ENCODE results near the gene RAVER2. TPM values are rescaled to one million over a fixed set of nuclear protein-coding genes. Genes with fewer than 3 reads are reported as not detected.

RAVER2 gene
- total and polyA plus RNA-seq, 2 experiments from 2014 or later: 7.8 to 24.6 TPM

DNA sequence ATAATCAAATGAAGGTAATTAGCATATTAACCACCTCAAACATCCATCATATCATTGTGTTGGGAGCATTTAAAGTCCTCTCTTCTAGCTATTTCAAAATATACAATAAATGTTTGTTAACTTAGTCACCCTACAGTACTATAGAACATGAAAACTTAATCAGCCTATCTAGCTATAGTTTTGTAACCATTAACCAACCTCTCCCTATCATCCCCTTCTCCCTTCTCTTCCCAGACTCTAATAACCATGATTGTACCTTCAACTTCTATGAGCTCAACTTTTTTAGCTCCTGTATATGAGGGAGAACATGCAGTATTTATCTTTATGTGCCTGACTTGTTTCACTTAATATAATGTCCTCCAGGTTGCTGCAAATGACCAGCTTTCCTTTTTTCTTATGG, 54.0 kb downstream of the RAVER2 start (continued):
- TF ChIP-seq, protein P1, sequence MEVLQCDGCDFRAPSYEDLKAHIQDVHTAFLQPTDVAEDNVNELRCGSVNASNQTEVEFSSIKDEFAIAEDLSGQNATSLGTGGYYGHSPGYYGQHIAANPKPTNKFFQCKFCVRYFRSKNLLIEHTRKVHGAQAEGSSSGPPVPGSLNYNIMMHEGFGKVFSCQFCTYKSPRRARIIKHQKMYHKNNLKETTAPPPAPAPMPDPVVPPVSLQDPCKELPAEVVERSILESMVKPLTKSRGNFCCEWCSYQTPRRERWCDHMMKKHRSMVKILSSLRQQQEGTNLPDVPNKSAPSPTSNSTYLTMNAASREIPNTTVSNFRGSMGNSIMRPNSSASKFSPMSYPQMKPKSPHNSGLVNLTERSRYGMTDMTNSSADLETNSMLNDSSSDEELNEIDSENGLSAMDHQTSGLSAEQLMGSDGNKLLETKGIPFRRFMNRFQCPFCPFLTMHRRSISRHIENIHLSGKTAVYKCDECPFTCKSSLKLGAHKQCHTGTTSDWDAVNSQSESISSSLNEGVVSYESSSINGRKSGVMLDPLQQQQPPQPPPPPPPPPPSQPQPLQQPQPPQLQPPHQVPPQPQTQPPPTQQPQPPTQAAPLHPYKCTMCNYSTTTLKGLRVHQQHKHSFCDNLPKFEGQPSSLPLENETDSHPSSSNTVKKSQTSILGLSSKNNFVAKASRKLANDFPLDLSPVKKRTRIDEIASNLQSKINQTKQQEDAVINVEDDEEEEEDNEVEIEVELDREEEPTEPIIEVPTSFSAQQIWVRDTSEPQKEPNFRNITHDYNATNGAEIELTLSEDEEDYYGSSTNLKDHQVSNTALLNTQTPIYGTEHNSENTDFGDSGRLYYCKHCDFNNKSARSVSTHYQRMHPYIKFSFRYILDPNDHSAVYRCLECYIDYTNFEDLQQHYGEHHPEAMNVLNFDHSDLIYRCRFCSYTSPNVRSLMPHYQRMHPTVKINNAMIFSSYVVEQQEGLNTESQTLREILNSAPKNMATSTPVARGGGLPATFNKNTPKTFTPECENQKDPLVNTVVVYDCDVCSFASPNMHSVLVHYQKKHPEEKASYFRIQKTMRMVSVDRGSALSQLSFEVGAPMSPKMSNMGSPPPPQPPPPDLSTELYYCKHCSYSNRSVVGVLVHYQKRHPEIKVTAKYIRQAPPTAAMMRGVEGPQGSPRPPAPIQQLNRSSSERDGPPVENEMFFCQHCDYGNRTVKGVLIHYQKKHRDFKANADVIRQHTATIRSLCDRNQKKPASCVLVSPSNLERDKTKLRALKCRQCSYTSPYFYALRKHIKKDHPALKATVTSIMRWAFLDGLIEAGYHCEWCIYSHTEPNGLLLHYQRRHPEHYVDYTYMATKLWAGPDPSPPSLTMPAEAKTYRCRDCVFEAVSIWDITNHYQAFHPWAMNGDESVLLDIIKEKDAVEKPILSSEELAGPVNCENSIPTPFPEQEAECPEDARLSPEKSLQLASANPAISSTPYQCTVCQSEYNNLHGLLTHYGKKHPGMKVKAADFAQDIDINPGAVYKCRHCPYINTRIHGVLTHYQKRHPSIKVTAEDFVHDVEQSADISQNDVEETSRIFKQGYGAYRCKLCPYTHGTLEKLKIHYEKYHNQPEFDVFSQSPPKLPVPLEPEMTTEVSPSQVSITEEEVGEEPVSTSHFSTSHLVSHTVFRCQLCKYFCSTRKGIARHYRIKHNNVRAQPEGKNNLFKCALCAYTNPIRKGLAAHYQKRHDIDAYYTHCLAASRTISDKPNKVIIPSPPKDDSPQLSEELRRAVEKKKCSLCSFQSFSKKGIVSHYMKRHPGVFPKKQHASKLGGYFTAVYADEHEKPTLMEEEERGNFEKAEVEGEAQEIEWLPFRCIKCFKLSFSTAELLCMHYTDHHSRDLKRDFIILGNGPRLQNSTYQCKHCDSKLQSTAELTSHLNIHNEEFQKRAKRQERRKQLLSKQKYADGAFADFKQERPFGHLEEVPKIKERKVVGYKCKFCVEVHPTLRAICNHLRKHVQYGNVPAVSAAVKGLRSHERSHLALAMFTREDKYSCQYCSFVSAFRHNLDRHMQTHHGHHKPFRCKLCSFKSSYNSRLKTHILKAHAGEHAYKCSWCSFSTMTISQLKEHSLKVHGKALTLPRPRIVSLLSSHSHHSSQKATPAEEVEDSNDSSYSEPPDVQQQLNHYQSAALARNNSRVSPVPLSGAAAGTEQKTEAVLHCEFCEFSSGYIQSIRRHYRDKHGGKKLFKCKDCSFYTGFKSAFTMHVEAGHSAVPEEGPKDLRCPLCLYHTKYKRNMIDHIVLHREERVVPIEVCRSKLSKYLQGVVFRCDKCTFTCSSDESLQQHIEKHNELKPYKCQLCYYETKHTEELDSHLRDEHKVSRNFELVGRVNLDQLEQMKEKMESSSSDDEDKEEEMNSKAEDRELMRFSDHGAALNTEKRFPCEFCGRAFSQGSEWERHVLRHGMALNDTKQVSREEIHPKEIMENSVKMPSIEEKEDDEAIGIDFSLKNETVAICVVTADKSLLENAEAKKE (CRISPR knock-in tag; IDR thresholded peaks at IDR 0.05): no peak
- TF ChIP-seq POLR2AphosphoS5 (IDR thresholded peaks at IDR 0.05; ENCODE audit: low read depth) (no peak), CREB1 (CRISPR knock-in tag; IDR thresholded peaks at IDR 0.05; ENCODE audit: low read depth) (no peak)
- TF ChIP-seq, protein P2, sequence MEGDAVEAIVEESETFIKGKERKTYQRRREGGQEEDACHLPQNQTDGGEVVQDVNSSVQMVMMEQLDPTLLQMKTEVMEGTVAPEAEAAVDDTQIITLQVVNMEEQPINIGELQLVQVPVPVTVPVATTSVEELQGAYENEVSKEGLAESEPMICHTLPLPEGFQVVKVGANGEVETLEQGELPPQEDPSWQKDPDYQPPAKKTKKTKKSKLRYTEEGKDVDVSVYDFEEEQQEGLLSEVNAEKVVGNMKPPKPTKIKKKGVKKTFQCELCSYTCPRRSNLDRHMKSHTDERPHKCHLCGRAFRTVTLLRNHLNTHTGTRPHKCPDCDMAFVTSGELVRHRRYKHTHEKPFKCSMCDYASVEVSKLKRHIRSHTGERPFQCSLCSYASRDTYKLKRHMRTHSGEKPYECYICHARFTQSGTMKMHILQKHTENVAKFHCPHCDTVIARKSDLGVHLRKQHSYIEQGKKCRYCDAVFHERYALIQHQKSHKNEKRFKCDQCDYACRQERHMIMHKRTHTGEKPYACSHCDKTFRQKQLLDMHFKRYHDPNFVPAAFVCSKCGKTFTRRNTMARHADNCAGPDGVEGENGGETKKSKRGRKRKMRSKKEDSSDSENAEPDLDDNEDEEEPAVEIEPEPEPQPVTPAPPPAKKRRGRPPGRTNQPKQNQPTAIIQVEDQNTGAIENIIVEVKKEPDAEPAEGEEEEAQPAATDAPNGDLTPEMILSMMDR (conservative IDR thresholded peaks at IDR 0.05; ENCODE audit: low read depth in 2 of 2): no peak

DNA sequence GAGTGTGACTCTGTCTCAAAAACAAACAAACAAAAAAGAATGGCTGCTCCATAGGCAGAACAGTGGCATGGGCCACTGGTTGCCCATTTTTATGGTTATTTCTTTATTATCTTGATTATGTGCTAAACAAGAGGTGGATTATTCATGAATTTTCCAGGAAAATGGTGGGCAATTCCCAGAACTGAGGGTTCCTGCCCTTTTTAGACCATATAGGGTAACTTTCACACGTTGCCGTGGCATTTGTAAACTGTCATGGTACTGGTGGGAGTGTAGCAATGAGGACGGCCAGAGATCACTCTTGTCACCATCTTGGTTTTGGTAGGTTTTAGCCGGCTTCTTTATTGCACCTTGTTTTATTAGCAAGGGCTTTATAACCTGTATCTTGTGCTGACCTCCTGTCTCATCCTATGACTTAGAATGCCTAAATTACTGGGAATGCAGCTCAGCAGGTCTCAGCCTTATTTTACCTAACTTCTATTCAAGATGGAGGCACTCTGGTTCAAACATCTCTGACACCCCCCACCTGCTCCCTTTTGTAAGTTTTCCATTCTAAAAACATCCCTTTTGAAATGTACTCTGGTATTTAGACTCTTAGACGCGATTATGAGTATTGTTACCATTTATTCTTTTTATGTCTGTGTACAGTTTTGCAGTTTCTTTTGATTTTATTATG, 57.1 kb downstream of the RAVER2 start:
- Histone ChIP-seq H3K79me2 (replicated peaks; ENCODE audit: insufficient read depth) (no peaks in the 10 kb centered on the region), H3K27ac (ENCODE audit: low read depth) (no peak overlapping the region), H3K4me2 (no peak overlapping the region), H4K20me1 (replicated peaks; ENCODE audit: insufficient read depth) (no peaks in the 10 kb centered on the region; the same call in 1 of the 2 replicates), H3K27me3 (ENCODE audit: insufficient read depth) (no peaks in the 10 kb centered on the region), H3K36me3 (ENCODE audit: insufficient read depth) (no peaks in the 10 kb centered on the region), H3K4me3 (no peak overlapping the region), H3F3A (replicated peaks; ENCODE audit: low read depth) (no peaks in the 10 kb centered on the region), H2AFZ (no peak overlapping the region), H3K4me1 (ENCODE audit: insufficient read depth) (peaks cover 8% of the 10 kb centered on the region; the same call in 1 of the 2 replicates), H3K9me2 (ENCODE audit: insufficient read depth) (0 out of 2 replicates have a peak, but pooled peaks cover 4% of the 10 kb centered on the region)
- no peak for ATAC-seq
- H3K36me3 Mint-ChIP-seq (ENCODE audit: low read depth): no peaks in the 10 kb centered on the region; the same call in 1 of the 3 replicates
- no peaks in the 10 kb centered on the region; the same call in 2 of the 3 replicates for H3K9me3 Mint-ChIP-seq
- H3K4me1 Mint-ChIP-seq: peaks cover 19% of the 10 kb centered on the region
- H3K4me3 Mint-ChIP-seq: no peak overlapping the region
- no peak for TF ChIP-seq EZH2 (IDR thresholded peaks at IDR 0.05; ENCODE audit: low read depth, unreplicated experiment)
- TF ChIP-seq, protein P2 (conservative IDR thresholded peaks at IDR 0.05; ENCODE audit: low read depth in 2 of 2): no peak
- no peak for TF ChIP-seq NANOG (IDR thresholded peaks at IDR 0.05; ENCODE audit: borderline replicate concordance)
- no peak for TF ChIP-seq POLR2AphosphoS5 (IDR thresholded peaks at IDR 0.05; ENCODE audit: low read depth)
- no peak for TF ChIP-seq EZH2phosphoT487 (IDR thresholded peaks at IDR 0.05; ENCODE audit: unreplicated experiment)
- no peak for TF ChIP-seq ZNF331 (CRISPR knock-in tag; IDR thresholded peaks at IDR 0.05; ENCODE audit: low read depth)
- H3K27ac Mint-ChIP-seq: no peak overlapping the region
- no peak for DNase-seq (ENCODE audit: low spot score)
- no peaks in the 10 kb centered on the region for H3K27me3 Mint-ChIP-seq (ENCODE audit: insufficient read depth, low read depth, poor library complexity)

Measured in GM23338 (cell line).